Stimulated activated CD8-positive, alpha-beta memory T cell treated with anti-CD3 and anti-CD28 coated beads, Interleukin-15, amount 100 ng/mL, for 4 hours (primary cell): Measurements from ENCODE around the gene POLR1G.
"Not testable (repeated sequence)": the region's sequence is repeated elsewhere in the genome, so short reads cannot be mapped to it uniquely, and the experiment has no call there.

Experiments used
- DNase-seq, 2 donors: peaks; one replicate each; pipeline ENCODE4 v3.0.0-alpha.2; 2020; ENCODE audit warnings: low read depth in 2 of 2

The POLR1G gene

DNA sequence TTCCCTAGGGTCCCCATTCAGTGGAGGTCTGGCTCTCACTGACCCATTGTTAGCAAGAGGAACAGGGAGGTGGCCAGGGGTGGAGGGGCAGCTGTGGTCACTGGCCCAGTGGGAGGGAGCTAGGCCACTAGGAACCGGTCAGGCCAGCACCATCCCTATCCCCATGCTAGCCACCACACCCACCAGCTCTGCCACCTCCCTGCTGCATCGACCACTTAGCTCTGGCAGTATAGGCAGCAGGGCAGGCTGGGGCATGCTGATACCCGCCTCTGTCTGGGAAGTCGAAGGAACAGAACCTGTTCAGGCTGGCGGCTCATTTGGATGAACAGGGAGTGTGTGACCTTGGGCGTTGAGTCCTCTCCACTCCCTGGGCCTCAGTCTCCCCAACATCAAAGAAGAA lies 6.3 kb upstream of the POLR1G start:
- DNase-seq: no peak

- no peak for DNase-seq
Observed at GRCh38 chr19:45401815-45402214, 4.6 kb upstream of the POLR1G start.

DNA sequence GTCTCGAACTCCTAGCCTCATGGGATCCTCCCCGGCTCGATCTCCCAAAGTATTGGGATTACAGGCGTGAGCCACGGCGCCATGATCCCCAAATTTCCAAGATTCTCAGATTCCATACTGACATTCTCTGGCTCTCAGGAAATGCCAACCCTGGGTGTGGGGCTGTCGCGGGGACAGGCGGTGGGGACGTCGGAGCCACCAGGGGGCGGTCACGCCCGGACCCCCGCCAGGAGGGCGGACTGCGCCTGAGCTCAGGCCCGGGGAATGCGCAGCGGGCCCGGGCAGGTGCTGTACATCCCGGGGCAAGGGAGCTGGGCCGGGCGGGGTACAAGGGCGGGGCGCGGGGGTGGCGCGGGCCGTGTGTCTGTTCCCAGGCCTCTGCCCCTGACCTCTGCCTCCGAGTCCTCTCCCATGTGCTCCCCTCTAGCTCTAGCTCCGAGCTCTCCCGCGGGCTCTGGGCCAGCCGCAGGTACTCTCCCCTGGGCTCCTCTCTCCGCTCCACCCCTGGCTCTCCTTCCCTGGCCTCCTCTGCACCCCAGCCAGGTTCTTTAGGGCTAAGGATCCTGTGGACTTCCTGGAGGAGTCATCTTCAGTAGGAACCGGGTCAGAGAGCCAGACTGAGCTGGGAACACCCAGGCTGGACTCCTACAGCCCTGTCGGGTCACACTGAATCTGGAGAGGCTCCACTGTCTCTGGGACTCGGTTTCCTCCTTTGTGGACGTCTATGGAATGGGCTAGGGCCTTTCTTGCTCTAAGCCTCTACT lies 4.0 kb upstream of the POLR1G start:
- no peak for DNase-seq

DNA sequence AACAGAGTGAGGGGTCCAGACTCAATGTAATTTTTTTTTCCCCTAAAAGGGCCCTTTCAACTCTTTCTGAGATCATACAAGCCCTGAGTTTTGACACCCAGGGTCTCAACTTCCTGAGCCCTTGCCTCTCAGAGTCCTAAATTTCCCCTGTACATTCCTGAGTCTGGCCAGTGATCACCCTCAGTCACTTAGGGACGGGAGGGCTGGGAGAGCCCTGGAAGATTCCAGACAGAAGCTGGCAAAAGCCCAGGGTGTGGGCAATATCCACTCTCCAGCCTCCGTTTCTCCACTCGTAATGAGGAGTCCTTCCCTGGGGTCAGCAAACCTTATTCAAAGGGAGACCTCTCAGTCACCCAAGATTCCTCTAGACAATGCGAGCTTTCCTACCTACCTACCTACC lies 3.2 kb upstream of the POLR1G start:
- DNase-seq: no peak

DNA sequence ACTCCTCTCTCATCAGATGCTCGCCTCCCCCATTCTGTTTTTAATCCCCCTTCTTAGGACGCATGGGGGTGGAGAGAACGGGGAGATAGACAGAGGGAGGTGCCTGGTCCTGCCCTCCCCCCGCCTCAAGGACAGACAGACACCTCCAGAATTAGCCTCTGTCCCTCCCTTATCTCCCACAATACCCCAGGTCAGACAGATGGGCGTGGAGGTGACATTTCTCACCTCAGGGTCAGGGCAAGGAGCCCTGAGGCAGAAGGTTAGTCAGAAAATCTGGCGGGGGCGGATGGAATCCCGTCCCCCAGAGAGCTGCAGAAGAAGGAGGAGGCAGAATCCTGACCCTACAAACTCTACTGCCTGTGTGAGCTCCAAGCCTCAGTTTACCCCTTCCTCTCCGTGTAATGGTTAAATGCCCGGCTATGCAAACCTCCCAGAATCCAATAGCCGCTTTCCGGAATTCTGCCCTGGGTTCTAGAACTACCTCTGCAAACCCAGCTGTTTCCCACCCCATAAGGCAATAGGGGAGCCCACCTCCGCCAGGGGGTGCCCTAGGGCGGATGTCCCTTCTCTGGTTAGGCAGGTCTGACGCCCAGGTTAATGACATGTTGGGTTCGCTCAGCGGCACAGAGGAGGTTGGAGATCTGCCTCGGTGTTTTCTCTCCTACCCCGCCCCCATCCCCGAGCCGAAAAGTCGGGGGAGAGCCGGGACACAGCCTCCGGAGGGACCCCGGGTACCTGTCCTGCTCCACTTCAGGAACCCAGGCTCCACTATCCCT lies 2.5 kb upstream of the POLR1G start:
- peak in 1 of 2 donors; percentile 43 for DNase-seq

DNA sequence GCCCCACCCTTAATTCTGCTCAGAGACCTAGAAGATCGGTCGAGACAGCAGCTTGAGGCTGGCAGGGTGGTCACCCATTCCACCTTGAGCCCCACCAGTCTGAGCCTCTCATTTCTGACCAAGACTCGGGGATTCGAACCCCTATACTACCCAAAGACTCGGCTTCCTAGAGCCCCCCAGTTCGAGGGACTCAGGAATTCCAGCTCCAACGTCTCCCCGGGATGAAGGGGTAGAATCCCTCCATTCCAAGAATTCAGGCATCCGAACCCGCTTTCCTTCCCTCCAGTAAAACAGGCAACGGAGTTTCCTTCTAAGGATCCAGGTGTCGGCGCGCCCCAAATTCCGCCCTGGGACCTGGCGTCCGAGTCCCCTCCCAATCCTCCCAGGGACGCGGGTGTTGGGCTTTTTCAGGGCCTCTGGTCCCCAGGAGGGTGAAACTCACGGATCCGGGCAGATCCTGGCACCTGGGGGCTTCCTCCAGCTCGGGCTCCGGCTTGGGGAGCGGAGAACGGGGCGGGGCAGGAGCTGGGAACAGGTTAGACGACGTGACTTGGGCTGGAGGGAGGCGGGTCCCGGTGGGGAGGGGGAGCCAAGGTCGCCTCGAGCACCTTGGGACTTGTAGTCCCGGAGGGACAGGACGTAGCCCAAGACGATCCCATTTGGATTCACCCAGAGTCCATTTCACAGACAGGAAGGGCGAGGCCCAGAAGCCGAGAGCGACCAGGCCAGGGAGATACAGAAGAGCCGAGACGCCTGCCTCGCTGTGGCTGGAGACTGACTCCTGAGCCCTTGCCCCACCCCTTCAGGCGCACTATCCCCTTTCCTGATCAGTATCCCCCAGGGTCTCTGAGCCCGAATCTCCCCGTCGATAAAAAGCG lies 1.6 kb upstream of the POLR1G start, which contains the start of gene PPP1R13L:
TSS of gene PPP1R13L (minus strand) at position 513 of the 878 bp plus-strand sequence. CDS start 6,751 bp downstream, outside the sequence.
- no peak for DNase-seq

DNA sequence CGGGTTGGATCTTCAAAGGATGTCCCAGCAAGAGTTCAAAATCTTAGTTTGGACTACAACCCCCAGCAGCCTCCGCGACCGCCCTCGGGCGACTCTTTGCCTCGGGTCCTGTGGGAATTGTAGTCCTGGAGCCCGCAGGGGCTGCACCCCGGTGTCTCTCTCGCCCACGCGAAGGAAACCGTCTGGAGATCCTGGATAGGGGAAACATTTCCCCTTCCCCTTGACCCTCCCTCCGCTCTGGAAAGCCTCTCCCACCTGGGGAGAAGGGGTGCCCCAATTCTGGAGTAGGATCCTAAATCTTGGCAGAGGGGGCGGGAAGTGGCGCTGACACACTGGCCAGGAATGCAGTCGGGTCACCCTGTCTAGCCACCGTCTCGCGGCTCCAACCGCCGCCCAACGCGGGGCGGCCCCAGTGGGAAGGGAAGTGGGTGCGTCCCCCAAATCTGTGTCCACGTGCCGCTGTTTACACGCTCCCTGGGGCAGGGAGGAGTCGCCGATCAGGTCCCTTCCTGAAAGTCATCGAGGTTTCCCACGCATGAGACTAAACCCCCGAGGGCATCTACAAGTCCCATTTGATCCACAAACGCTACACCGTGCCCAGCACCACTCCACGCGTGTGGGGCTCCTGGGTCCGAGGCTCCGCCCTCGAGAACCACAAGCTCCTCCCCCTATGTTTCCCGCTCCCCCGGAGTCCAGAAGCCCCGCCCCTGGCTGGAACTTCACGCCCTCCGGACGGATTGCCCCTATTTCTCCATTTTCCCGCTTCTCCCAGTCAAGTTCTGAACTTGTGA lies 814 bp upstream of the POLR1G start:
- peak; percentile 66 to 74 for DNase-seq

- DNase-seq: no peak
Observed at GRCh38 chr19:45407091-45407375, 589 bp downstream of the POLR1G start.

- not testable (repeated sequence) for DNase-seq
Observed at GRCh38 chr19:45407585-45407984, 1.1 kb downstream of the POLR1G start.

DNA sequence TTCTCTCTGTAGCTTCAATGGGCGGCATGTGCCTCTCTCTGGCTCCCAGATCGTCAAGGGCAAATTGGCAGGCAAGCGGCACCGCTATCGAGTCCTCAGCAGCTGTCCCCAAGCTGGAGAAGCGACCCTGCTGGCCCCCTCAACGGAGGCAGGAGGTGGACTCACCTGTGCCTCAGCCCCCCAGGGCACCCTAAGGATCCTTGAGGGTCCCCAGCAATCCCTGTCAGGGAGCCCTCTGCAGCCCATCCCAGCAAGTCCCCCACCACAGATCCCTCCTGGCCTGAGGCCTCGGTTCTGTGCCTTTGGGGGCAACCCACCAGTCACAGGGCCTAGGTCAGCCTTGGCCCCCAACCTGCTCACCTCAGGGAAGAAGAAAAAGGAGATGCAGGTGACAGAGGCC lies 1.7 kb downstream of the POLR1G start:
- no peak for DNase-seq

DNA sequence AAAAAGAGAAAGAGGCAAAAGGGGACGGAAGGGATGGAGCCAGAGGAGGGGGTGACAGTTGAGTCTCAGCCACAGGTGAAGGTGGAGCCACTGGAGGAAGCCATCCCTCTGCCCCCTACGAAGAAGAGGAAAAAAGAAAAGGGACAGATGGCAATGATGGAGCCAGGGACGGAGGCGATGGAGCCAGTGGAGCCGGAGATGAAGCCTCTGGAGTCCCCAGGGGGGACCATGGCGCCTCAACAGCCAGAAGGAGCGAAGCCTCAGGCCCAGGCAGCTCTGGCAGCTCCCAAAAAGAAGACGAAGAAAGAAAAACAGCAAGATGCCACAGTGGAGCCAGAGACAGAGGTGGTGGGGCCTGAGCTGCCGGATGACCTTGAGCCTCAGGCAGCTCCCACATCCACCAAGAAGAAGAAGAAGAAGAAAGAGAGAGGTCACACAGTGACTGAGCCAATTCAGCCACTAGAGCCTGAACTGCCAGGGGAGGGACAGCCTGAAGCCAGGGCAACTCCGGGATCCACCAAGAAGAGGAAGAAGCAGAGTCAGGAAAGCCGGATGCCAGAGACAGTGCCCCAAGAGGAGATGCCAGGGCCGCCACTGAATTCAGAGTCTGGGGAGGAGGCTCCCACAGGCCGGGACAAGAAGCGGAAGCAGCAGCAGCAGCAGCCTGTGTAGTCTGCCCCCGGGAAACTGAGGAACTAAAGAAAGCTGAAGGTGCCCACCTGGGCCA lies 2.5 kb downstream of the POLR1G start:
- no peak for DNase-seq

GRCh38 chr19:45409557-45409920 lies 3.1 kb downstream of the POLR1G start:
- DNase-seq: no peak

DNA sequence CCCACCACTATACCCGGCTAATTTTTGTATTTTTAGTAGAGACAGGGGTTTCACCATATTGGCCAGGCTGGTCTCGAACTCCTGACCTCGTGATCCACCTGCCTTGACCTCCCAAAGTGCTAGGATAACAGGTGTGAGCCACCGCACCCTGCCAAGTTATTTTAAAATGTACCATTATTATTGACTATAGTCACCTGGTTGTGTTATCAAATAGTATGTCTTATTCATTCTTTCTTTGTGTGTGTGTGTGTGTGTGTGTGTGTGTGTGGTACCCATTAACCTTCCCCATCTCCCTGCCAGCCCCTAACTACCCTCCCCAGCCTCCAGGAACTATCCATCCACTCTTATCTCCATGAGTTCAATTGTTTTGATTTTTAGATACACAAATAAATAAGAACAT lies 3.9 kb downstream of the POLR1G start:
- not testable (repeated sequence) for DNase-seq

DNA sequence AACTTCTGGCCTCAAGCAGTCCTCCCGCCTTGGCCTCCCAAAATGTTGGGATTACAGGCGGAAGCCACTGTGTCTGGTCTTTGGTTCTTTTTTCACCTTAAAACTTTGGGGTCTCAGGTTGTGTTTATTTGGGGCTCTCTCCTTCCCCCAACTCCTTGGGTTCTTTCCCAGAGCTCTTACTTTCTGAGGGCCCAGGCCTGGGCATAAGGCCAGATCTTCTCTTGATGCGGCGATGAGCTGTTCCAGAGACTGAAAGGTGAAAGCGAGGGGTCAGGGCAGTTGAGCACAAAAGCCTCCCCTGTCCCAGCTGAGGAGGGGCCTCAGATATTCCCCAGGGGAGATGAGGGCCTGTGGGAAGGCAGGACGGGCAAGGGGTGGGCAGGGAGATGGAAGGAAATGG lies 7.1 kb downstream of the POLR1G start:
- no peak for DNase-seq

DNA sequence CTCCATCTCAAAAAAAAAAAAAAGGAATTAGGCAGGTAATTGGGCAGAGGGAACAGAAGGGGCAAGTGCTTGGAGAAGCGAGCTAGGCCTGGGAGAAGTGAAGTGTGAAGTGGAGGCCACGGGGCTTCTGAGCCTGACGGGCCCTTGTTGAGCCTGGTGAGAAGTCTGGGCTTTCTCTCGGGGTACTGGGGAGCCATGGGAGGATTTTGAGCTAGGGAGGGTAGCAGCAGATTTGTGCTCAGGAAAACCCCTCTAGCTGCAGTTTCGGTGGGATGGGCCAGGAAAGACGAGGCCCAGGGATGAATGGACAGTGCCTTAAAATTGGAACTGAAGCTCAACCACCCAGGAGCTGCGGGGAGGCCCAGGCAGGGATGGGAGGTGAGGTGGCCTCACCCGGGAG lies 8.0 kb downstream of the POLR1G start:
- no peak for DNase-seq

GRCh38 chr19:45417151-45417550 lies 10.7 kb downstream of the POLR1G start:
- no peak for DNase-seq

GRCh38 chr19:45418802-45419201 lies 12.4 kb downstream of the POLR1G start:
- DNase-seq: no peak

DNA sequence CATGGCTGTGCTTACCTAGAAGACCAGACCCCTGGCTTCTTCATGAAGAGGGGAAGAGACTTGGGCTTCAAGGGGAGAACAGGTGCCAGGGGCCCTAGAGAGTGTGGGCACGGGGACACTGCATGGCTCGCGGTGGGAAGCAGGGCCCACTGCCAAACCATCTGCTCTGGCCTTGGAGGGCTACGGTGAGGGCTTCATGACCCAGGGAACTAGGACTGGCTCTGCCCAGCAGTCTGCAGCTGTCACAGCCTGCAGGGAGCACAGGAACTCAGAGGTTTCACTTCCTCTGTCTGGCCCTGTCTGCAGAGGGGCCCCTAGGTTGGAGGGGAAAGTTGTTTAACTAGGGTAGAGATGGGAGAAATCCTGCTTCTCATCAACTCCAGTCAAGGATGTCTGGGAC lies 13.0 kb downstream of the POLR1G start:
- no peak for DNase-seq

- DNase-seq: no peak
Observed at GRCh38 chr19:45419895-45420294, 13.5 kb downstream of the POLR1G start.

- DNase-seq: no peak
Observed at GRCh38 chr19:45420356-45420755, 13.9 kb downstream of the POLR1G start.

GRCh38 chr19:45420871-45421270 lies 14.4 kb downstream of the POLR1G start:
- DNase-seq: no peak
